Measurements from ENCODE around the gene MAMDC2. TPM values are rescaled to one million over a fixed set of nuclear protein-coding genes. Genes with fewer than 3 reads are reported as not detected.
A peak's percentile ranks its signal among the peaks of the same experiment; 100 is the strongest.

MAMDC2 gene
- total RNA-seq, 4 donors from 2014 or later = 4.9 to 9.9 (median 8.7) TPM

DNA sequence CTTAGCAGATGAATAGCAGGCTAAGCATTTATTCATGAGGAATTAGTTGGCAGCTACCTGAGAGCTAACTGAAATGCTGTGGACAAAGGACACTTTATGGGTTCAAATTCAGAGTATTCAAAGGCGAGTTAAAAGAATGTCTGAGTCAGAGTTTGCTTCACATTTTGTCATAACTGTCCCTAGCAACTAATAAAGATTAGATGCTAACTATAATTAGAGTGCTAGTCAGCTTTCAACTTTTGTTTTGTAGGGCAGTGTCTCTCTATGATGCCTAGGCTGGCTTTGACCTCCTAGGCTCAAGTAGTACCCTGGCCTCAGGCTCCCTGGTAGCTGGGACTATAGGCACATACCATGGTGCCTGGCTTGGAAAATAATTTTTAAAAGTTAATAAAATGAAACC, 219.8 kb downstream of the MAMDC2 start:
- H3K36me3 ChIP-seq = peaks cover 0 to 35% of the 10 kb centered on the region in 2 donors
- H3K4me1 ChIP-seq = peaks cover 35 to 39% of the 10 kb centered on the region in 2 donors
- H3K27me3 ChIP-seq = no peaks in the 10 kb centered on the region
- no peak overlapping the region for H3K4me3 ChIP-seq
- H3K27ac ChIP-seq = peak overlapping the region; percentile 60 to 94 (median 71)
- TF ChIP-seq POLR2A (IDR thresholded peaks at IDR 0.05) (no peak), CTCF (IDR thresholded peaks at IDR 0.05 in 4 of 5, conservative IDR thresholded peaks at IDR 0.05 in 1 of 5) (no peak)
- in situ Hi-C loops (cut with MboI; ENCODE audit: low sequenced_read_pairs in 4 of 4) (loop anchor here in 3 of 4 donors (10.0 to 25.0 kb wide), 3 partner anchors 331 to 501 kb away; partner anchors contain the start of gene PTAR1 (in 1 of the 3)), intact Hi-C loops (cut with DNase I; ENCODE audit: low total_unique reads) (loop anchor here (5.0 to 10.0 kb wide), 3 partner anchors 151 to 506 kb away; partner anchors contain the start of gene KLF9)
- peak in 1 of 2 donors; percentile 23 for DNase-seq
- peak; percentile 45 to 66 for ATAC-seq
- H3K9me3 ChIP-seq = no peaks in the 10 kb centered on the region

Other genes starting within 250 kb of the MAMDC2 start
- gene CFAP95, start 223.0 kb upstream of the MAMDC2 start, total RNA-seq = not detected
- 100 to 1,000 TPM in 1 of 4 donors, 10 to 100 TPM in 3; 16.2 to 250 (median 20.5) TPM for gene SMC5, start 215.1 kb downstream of the MAMDC2 start, total RNA-seq

Data from gastrocnemius medialis (tissue), 4 donors.